HTR-8/SVneo (cell line): Measurements from ENCODE around the gene NIPBL.
"Not testable (repeated sequence)": the region's sequence is repeated elsewhere in the genome, so short reads cannot be mapped to it uniquely, and the experiment has no call there.

Experiments
- DNase-seq: peaks from one replicate; pipeline ENCODE4 v3.0.0; 2011; ENCODE audit warnings: low spot score, mixed read lengths; ENCODE audit not compliant: insufficient read length
- FAIRE-seq: peaks from 2 replicates; lab custom pipeline; 2011; peaks lifted over from hg19 to GRCh38; lab: Jason Lieb, UNC

Gene NIPBL

GRCh38 chr5:36876965-36877666, 547 bp downstream of the NIPBL start:
- DNase-seq (peak; percentile 28), FAIRE-seq (no peak)

- peak; percentile 65 for DNase-seq
- no peak for FAIRE-seq
Measured at GRCh38 chr5:36877667-36878391, 1.3 kb downstream of the NIPBL start.

GRCh38 chr5:36878392-36879082, 2.0 kb downstream of the NIPBL start:
- no peak for FAIRE-seq
- DNase-seq: peak; percentile 75

GRCh38 chr5:36879274-36880033, 2.9 kb downstream of the NIPBL start:
- FAIRE-seq (no peak), DNase-seq (no peak)

GRCh38 chr5:36880761-36881160, 4.2 kb downstream of the NIPBL start:
- no peak for FAIRE-seq
- peak; percentile 27 for DNase-seq

- FAIRE-seq (no peak), DNase-seq (no peak)
Measured at GRCh38 chr5:36881304-36881703, 4.7 kb downstream of the NIPBL start.

- FAIRE-seq (no peak), DNase-seq (no peak)
Measured at GRCh38 chr5:36881807-36882206, 5.2 kb downstream of the NIPBL start.

- no peak for DNase-seq
- no peak for FAIRE-seq
Measured at GRCh38 chr5:36882250-36882649, 5.7 kb downstream of the NIPBL start.

- FAIRE-seq: no peak
- no peak for DNase-seq
Measured at GRCh38 chr5:36883894-36884462, 7.4 kb downstream of the NIPBL start.

- DNase-seq (no peak), FAIRE-seq (no peak)
Measured at GRCh38 chr5:36885149-36885548, 8.6 kb downstream of the NIPBL start.

- DNase-seq (no peak), FAIRE-seq (peak; percentile 80)
Measured at GRCh38 chr5:36885566-36886485, 9.3 kb downstream of the NIPBL start.

GRCh38 chr5:36886791-36887190, 10.2 kb downstream of the NIPBL start:
- no peak for DNase-seq
- no peak for FAIRE-seq

GRCh38 chr5:36887532-36887931, 11.0 kb downstream of the NIPBL start:
- DNase-seq (no peak), FAIRE-seq (no peak)

GRCh38 chr5:36888303-36888702, 11.7 kb downstream of the NIPBL start:
- DNase-seq: no peak
- FAIRE-seq: no peak

- no peak for FAIRE-seq
- DNase-seq: no peak
Measured at GRCh38 chr5:36889264-36889663, 12.7 kb downstream of the NIPBL start.

GRCh38 chr5:36891266-36891665, 14.7 kb downstream of the NIPBL start:
- DNase-seq: no peak
- FAIRE-seq: no peak

GRCh38 chr5:36892085-36892830, 15.7 kb downstream of the NIPBL start:
- FAIRE-seq, DNase-seq: not testable (repeated sequence)

- FAIRE-seq: no peak
- DNase-seq: no peak
Measured at GRCh38 chr5:36894954-36895353, 18.4 kb downstream of the NIPBL start.
